Measurements from ENCODE around the gene EYS.
A peak's percentile ranks its signal among the peaks of the same experiment; 100 is the strongest.
"Not testable (repeated sequence)": the region's sequence is repeated elsewhere in the genome, so short reads cannot be mapped to it uniquely, and the experiment has no call there.

EYS gene

GRCh38 chr6:64085126-64085525 lies 1621.9 kb downstream of the EYS start:
- DNase-seq: no peak

GRCh38 chr6:64084185-64084663 lies 1622.8 kb downstream of the EYS start:
- no peak for DNase-seq

GRCh38 chr6:64083261-64083660 lies 1623.8 kb downstream of the EYS start:
- no peak for DNase-seq

- no peak for DNase-seq
Observed at GRCh38 chr6:64081453-64081852, 1625.6 kb downstream of the EYS start.

- no peak for DNase-seq
Observed at GRCh38 chr6:64074981-64075380, 1632.0 kb downstream of the EYS start.

- no peak for DNase-seq
Observed at GRCh38 chr6:64072686-64073085, 1634.3 kb downstream of the EYS start.

- no peak for DNase-seq
Observed at GRCh38 chr6:64064919-64065318, 1642.1 kb downstream of the EYS start.

GRCh38 chr6:64062960-64063683 lies 1643.9 kb downstream of the EYS start:
- no peak for DNase-seq

GRCh38 chr6:64054861-64055260 lies 1652.2 kb downstream of the EYS start:
- no peak for DNase-seq

- no peak for DNase-seq
Observed at GRCh38 chr6:64050590-64050989, 1656.4 kb downstream of the EYS start.

GRCh38 chr6:64049736-64050135 lies 1657.3 kb downstream of the EYS start:
- no peak for DNase-seq

GRCh38 chr6:64046746-64047208 lies 1660.2 kb downstream of the EYS start:
- no peak for DNase-seq

- no peak for DNase-seq
Observed at GRCh38 chr6:64041373-64041772, 1665.7 kb downstream of the EYS start.

- no peak for DNase-seq
Observed at GRCh38 chr6:64040113-64040512, 1666.9 kb downstream of the EYS start.

GRCh38 chr6:64037427-64037826 lies 1669.6 kb downstream of the EYS start:
- no peak for DNase-seq

- no peak for DNase-seq
Observed at GRCh38 chr6:64034910-64035655, 1671.9 kb downstream of the EYS start.

- DNase-seq: no peak
Observed at GRCh38 chr6:64034291-64034690, 1672.7 kb downstream of the EYS start.

GRCh38 chr6:64030950-64031618 lies 1675.9 kb downstream of the EYS start:
- not testable (repeated sequence) for DNase-seq

GRCh38 chr6:64023693-64024092 lies 1683.3 kb downstream of the EYS start:
- DNase-seq: no peak

- DNase-seq: no peak
Observed at GRCh38 chr6:64014595-64014994, 1692.4 kb downstream of the EYS start.

- DNase-seq: no peak
Observed at GRCh38 chr6:64013011-64013410, 1694.0 kb downstream of the EYS start.

GRCh38 chr6:64012351-64013001 lies 1694.5 kb downstream of the EYS start:
- peak in 1 of 2 experiments; percentile 37 for DNase-seq

- DNase-seq: no peak
Observed at GRCh38 chr6:64010666-64011065, 1696.4 kb downstream of the EYS start.
